ENCODE results near the gene CCNF.

Gene CCNF

DNA sequence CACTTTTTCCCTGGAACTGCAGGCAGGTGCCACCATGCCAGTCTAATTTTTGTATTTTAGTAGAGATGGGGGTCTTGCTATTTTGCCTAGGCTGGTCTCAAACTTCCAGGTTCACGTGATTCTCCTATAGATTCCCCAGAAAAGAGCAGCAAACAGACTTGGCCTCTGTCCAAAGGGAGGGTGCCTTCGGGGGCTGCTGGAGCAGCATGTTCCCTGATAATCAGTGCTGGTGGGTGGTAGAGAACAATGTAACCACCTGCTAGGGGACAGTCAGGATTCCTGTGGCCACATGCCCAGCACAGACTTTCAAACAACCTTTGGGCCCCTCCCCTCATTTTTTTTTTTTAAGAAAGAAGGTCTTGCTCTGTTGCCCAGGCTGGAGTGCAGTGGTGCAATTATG lies 14.2 kb upstream of the CCNF start:
- Histone ChIP-seq H3K36me3 (ENCODE audit: control insufficient read depth, insufficient read depth, low read length) (no peaks in the 10 kb centered on the region), H3K9ac (ENCODE audit: low read depth, low read length) (no peak overlapping the region), H3K4me3 (ENCODE audit: low read depth, low read length) (no peak overlapping the region), H3K9me3 (ENCODE audit: control insufficient read depth, insufficient read depth, low read length) (no peaks in the 10 kb centered on the region), H3K4me1 (ENCODE audit: control insufficient read depth, insufficient read depth, low read length) (no peaks in the 10 kb centered on the region), H3K27me3 (ENCODE audit: control insufficient read depth, insufficient read depth, low read length) (no peaks in the 10 kb centered on the region)

DNA sequence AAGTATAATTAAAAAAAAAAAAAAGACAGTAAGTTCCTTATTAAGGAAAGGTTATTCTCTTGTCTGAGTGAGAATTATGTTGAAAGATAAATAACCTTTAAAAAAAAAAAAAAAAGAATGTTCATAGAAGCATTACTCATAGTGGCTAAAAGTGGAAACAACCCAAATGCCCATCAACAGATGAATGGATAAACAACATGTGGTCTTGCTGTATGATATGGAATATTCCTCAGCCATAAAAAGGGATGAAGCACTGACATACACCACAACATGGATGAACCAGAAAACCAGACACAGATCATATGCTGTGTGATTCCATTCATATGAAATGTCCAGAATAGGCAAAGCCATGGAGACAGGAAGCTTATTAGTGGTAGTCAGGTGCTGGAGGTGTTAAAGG lies 9.2 kb upstream of the CCNF start:
- Histone ChIP-seq H3K36me3 (ENCODE audit: control insufficient read depth, insufficient read depth, low read length) (no peaks in the 10 kb centered on the region), H3K27me3 (ENCODE audit: control insufficient read depth, insufficient read depth, low read length) (no peaks in the 10 kb centered on the region), H3K9me3 (ENCODE audit: control insufficient read depth, insufficient read depth, low read length) (no peaks in the 10 kb centered on the region), H3K9ac (ENCODE audit: low read depth, low read length) (no peak overlapping the region), H3K4me1 (ENCODE audit: control insufficient read depth, insufficient read depth, low read length) (peaks cover 5% of the 10 kb centered on the region), H3K4me3 (ENCODE audit: low read depth, low read length) (no peak overlapping the region)

DNA sequence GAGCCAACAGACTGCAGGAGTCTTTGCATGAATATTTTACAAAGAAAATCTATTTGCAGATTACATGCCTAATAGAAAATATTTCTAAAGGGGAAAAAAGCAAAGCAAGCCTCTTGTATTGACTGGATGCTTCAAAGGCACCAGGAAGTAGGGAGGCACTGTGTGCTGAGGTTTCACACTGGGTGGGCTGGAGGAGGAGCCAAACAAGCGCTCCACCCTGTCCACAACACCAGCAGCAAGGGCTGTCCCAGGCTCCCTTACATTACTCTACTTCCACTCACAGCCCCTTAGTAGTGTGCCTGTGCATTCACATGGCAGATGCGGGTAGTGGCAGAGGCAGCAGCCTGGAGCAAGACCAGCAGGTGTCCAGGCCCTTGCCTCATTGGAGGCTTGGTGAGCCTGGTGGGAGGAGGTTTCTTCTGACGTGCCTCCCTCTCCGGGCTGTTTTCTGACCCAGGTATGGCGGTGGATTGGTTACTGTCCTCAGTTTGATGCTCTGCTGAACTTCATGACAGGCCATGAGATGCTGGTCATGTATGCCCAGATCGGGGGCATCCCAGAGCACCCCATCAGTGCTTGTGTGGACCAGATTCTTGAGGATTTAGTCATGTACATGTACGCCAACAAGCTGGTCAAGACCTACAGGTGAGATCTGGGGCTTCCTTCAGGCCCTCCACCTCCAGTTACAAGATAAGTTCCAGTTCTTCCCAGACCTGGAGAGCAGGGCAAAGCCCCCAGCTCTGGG lies 7.0 kb upstream of the CCNF start:
- H3K9me3 ChIP-seq (ENCODE audit: control insufficient read depth, insufficient read depth, low read length): no peaks in the 10 kb centered on the region
- H3K36me3 ChIP-seq (ENCODE audit: control insufficient read depth, insufficient read depth, low read length): no peaks in the 10 kb centered on the region
- peaks cover 5% of the 10 kb centered on the region for H3K4me1 ChIP-seq (ENCODE audit: control insufficient read depth, insufficient read depth, low read length)
- no peak overlapping the region for H3K9ac ChIP-seq (ENCODE audit: low read depth, low read length)
- no peak overlapping the region for H3K4me3 ChIP-seq (ENCODE audit: low read depth, low read length)
- H3K27me3 ChIP-seq (ENCODE audit: control insufficient read depth, insufficient read depth, low read length): no peaks in the 10 kb centered on the region

DNA sequence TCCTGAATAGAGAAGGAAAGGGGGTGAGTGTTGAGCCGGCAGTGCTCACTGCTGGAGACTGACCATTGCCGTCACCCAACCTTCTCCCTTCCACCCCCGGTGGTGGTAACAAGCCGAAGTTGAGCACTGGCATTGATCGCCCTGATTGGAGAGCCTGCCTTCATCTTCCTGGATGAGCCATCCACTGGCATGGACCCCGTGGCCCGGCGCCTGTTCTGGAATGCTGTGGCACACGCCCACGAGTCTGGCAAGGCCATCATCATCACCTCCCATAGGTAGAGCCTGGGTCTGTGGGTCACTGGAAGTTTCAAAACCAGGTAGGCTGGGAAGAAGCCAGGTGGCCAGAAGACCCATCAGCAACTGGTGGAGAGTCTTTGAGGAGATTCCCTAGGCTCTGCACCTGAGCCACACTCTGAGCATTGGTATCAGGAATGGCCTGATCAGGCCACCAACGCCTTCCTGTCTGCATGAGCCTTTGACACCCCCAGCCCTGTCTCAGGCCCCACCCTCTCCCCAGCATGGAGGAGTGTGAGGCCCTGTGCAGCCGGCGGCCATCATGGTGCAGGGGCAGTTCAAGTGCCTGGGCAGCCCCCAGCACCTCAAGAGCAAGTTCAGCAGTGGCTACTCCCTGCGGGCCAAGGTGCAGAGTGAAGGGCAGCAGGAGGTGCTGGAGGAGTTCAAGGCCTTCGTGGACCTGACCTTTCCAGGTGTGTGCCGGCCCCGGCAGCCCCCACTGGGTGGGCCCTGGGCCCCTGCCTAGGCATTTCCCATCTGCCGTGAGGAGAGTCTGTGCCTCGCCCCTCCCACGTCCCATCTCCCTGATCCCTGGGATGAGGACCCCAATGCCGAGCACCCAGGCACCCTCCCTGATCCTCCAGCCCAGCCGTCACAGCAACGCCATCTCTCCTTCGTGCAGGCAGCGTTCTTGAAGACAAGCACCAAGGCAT lies 4.9 kb upstream of the CCNF start:
- Histone ChIP-seq H3K27me3 (ENCODE audit: control insufficient read depth, insufficient read depth, low read length) (no peaks in the 10 kb centered on the region), H3K4me1 (ENCODE audit: control insufficient read depth, insufficient read depth, low read length) (peaks cover 5% of the 10 kb centered on the region), H3K9me3 (ENCODE audit: control insufficient read depth, insufficient read depth, low read length) (no peaks in the 10 kb centered on the region), H3K36me3 (ENCODE audit: control insufficient read depth, insufficient read depth, low read length) (no peaks in the 10 kb centered on the region), H3K9ac (ENCODE audit: low read depth, low read length) (no peak overlapping the region), H3K4me3 (ENCODE audit: low read depth, low read length) (no peak overlapping the region)

DNA sequence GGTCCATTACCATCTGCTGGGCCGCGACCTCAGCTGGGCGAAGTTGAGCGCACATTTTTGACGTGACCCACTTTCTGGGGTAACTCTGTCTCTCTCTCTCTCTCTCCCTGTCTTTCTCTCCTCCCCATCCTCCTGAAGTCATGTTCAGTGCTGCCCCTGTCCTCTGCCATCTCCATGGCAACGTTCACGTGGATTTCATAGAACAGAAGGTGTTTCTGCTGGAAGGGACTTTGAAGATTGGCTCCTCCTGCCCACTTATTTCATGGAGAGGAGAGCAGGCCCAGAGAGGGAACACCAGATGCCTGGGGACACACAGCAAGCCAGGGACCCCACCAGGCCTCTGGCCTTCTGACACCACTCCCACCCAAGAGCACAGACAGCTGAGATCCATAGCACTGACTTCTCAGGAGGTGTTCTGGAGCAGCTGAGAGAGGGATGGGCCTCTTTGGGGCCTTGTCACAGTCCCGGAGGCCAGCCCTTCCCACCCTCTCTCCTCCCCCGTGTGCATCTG lies 4.2 kb upstream of the CCNF start:
- Histone ChIP-seq H3K27me3 (ENCODE audit: control insufficient read depth, insufficient read depth, low read length) (no peaks in the 10 kb centered on the region), H3K9me3 (ENCODE audit: control insufficient read depth, insufficient read depth, low read length) (no peaks in the 10 kb centered on the region), H3K4me1 (ENCODE audit: control insufficient read depth, insufficient read depth, low read length) (peaks cover 5% of the 10 kb centered on the region), H3K9ac (ENCODE audit: low read depth, low read length) (no peak overlapping the region), H3K4me3 (ENCODE audit: low read depth, low read length) (no peak overlapping the region), H3K36me3 (ENCODE audit: control insufficient read depth, insufficient read depth, low read length) (peaks cover 2% of the 10 kb centered on the region)

DNA sequence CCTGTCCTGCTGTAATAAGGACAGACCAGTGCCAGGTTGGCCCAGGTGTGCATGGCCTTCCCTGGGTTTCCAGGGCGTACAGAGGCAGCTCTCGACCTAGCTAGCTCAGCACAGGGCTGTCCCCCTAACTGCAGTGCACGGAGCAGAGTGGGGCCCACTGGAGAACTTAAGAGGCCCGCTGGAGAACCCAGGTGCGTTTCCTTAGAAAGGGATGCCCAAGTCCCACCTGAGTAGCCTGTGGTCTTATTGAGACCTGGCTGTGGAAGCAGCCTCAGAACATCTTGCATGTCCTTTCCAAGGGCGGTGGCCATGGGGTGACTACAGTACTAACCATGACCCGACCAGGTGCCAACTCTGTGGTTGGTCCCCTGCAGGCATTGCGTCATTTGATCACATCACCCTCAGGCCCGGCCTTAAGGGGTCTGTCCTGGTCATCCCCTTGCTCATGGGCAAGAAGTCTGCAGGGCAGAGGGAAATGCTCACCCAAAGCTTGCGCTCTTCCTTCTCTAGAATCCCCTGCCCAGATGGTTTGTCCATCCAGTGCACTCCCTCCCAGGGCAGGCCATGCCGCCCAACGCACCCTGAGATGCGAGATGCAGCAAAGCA lies 3.3 kb upstream of the CCNF start:
- H3K4me3 ChIP-seq (ENCODE audit: low read depth, low read length): no peak overlapping the region
- H3K27me3 ChIP-seq (ENCODE audit: control insufficient read depth, insufficient read depth, low read length): no peaks in the 10 kb centered on the region
- H3K36me3 ChIP-seq (ENCODE audit: control insufficient read depth, insufficient read depth, low read length): peaks cover 2% of the 10 kb centered on the region
- H3K4me1 ChIP-seq (ENCODE audit: control insufficient read depth, insufficient read depth, low read length): peaks cover 9% of the 10 kb centered on the region
- H3K9ac ChIP-seq (ENCODE audit: low read depth, low read length): no peak overlapping the region
- no peaks in the 10 kb centered on the region for H3K9me3 ChIP-seq (ENCODE audit: control insufficient read depth, insufficient read depth, low read length)

DNA sequence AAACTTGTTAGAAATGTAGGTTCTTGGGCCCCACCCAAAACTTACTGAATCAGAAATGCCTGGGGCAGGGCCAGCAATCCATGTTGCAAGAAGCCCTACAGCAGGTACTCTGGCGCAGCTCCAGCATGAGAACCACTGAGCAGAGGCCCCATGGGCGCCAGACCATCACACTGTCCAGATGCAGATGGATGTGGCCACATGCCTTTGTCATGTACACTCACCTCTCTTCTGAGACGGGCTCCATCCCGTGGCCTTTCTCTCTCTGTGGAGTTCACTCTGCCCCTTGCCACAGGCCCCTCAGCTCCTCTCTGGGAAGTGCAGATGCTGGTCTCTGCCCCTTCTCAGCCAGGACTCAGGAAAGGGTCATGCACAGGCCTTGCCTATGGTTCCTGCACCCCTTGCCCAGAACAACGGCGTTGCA lies 2.3 kb upstream of the CCNF start:
- H3K9me3 ChIP-seq (ENCODE audit: control insufficient read depth, insufficient read depth, low read length): no peaks in the 10 kb centered on the region
- H3K4me3 ChIP-seq (ENCODE audit: low read depth, low read length): no peak overlapping the region
- H3K4me1 ChIP-seq (ENCODE audit: control insufficient read depth, insufficient read depth, low read length): peaks cover 9% of the 10 kb centered on the region
- H3K27me3 ChIP-seq (ENCODE audit: control insufficient read depth, insufficient read depth, low read length): no peaks in the 10 kb centered on the region
- H3K36me3 ChIP-seq (ENCODE audit: control insufficient read depth, insufficient read depth, low read length): peaks cover 2% of the 10 kb centered on the region
- H3K9ac ChIP-seq (ENCODE audit: low read depth, low read length): no peak overlapping the region

DNA sequence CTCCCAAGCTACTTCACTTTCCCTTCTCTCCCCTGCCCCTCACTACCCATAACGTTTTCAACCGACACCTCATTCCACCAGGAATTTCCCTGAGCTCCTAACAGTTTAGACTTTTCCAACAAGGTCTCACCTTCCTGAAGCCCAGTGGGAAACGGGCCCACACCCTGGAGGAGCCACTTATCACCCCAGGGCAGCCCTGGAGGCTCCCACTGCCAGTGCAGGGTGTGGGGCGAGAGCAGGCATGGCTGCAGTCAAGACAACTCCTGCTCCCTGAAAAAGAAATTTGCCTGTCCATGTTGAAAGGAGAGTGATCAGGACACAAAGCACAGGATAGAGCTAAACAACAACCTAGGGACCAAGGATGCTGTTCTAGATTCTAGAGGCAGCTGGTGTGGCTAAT lies 1.7 kb upstream of the CCNF start:
- H3K27me3 ChIP-seq (ENCODE audit: control insufficient read depth, insufficient read depth, low read length): no peaks in the 10 kb centered on the region
- peaks cover 7% of the 10 kb centered on the region for H3K36me3 ChIP-seq (ENCODE audit: control insufficient read depth, insufficient read depth, low read length)
- no peak overlapping the region for H3K4me3 ChIP-seq (ENCODE audit: low read depth, low read length)
- peaks cover 4% of the 10 kb centered on the region for H3K4me1 ChIP-seq (ENCODE audit: control insufficient read depth, insufficient read depth, low read length)
- H3K9ac ChIP-seq (ENCODE audit: low read depth, low read length): peak overlapping the region; percentile 87
- no peaks in the 10 kb centered on the region for H3K9me3 ChIP-seq (ENCODE audit: control insufficient read depth, insufficient read depth, low read length)

DNA sequence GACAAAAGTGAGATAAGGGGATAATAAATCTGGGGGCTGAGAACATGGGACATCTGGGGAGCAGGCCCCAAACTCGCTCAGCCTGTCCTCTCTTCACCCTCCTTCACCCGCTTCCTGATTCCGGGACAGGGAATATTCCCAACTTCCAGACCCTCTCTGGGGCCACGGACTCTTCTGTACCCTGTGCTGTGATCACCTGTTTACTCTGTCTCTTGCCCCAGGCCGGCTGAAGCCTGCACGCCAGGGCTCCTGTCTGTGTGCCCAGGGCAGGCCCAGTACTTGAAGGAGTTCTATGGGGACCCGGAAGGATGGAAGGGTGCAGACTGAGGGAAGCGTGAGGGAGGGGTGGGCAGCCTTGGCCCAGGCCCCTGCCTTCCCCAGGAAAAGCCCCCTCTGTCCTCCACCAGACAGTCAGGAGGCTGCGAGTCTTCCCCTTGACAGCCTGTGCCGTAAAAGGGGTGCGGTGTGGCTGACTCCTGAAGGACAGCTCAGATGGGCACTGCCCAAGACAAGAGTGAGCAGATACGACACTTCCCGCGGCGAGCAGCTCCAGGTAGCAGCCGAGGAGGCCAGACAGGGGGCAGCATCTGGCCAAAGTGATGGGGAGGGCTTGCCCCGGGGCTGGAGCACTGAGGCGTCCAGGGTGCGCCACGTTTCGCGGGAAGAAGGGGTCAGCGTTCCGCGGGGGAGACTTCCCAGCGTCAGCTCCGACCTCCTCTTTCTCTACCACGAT lies 1.0 kb upstream of the CCNF start:
- H3K9me3 ChIP-seq (ENCODE audit: control insufficient read depth, insufficient read depth, low read length): no peaks in the 10 kb centered on the region
- peaks cover 14% of the 10 kb centered on the region for H3K36me3 ChIP-seq (ENCODE audit: control insufficient read depth, insufficient read depth, low read length)
- peak overlapping the region; percentile 84 for H3K4me3 ChIP-seq (ENCODE audit: low read depth, low read length)
- H3K4me1 ChIP-seq (ENCODE audit: control insufficient read depth, insufficient read depth, low read length): peaks cover 4% of the 10 kb centered on the region
- peak overlapping the region; percentile 87 for H3K9ac ChIP-seq (ENCODE audit: low read depth, low read length)
- H3K27me3 ChIP-seq (ENCODE audit: control insufficient read depth, insufficient read depth, low read length): no peaks in the 10 kb centered on the region

DNA sequence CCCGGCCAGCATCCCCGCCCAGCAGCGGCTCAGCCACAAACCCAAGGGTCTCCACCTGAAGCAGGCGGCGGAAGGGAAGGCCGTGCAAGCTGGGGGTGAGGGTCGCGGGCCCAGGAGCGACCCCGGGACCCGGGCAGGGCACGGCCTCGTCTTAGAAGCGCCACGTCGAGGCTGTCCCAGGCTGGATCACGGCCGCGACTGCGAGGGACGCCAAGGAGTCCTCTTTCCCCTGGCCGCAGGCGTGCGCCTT lies 538 bp upstream of the CCNF start:
- H3K36me3 ChIP-seq (ENCODE audit: control insufficient read depth, insufficient read depth, low read length): peaks cover 19% of the 10 kb centered on the region
- H3K9ac ChIP-seq (ENCODE audit: low read depth, low read length): peak overlapping the region; percentile 87
- H3K27me3 ChIP-seq (ENCODE audit: control insufficient read depth, insufficient read depth, low read length): no peaks in the 10 kb centered on the region
- peak overlapping the region; percentile 84 for H3K4me3 ChIP-seq (ENCODE audit: low read depth, low read length)
- peaks cover 4% of the 10 kb centered on the region for H3K4me1 ChIP-seq (ENCODE audit: control insufficient read depth, insufficient read depth, low read length)
- H3K9me3 ChIP-seq (ENCODE audit: control insufficient read depth, insufficient read depth, low read length): no peaks in the 10 kb centered on the region

Data from iPS-15b (cell line).